Astrocyte (in vitro differentiated cells and primary cell): ENCODE measurements around the gene CORO2B. TPM values are rescaled to one million over a fixed set of nuclear protein-coding genes. Genes with fewer than 3 reads are reported as not detected.

Experiments used
- DNase-seq: peaks from one replicate; pipeline ENCODE4 v3.0.0-alpha.2; 2010; ENCODE audit warnings: low read depth
- FAIRE-seq: peaks from 2 replicates; lab custom pipeline; 2011; peaks lifted over from hg19 to GRCh38; lab: Jason Lieb, UNC
- H2AFZ ChIP-seq: 2 replicates; pipeline ENCODE4 v1.6.0; 2012; ENCODE audit warnings: low read depth, low read length, inconsistent platforms
- H3K27ac ChIP-seq: 2 replicates; pipeline ENCODE4 v1.5.1; 2011; ENCODE audit warnings: low read depth, low read length, inconsistent platforms
- H3K27me3 ChIP-seq: 2 replicates; pipeline ENCODE4 v1.6.0; 2011; ENCODE audit warnings: low read length, inconsistent platforms; ENCODE audit not compliant: insufficient read depth
- H3K36me3 ChIP-seq: 2 replicates; pipeline ENCODE4 v1.5.1; 2011; ENCODE audit warnings: low read length, inconsistent platforms; ENCODE audit not compliant: insufficient read depth
- H3K4me1 ChIP-seq: 2 replicates; pipeline ENCODE4 v1.5.1; 2011; ENCODE audit warnings: low read length, inconsistent platforms; ENCODE audit not compliant: insufficient read depth
- H3K4me2 ChIP-seq: 2 replicates; pipeline ENCODE4 v1.6.0; 2012; ENCODE audit warnings: low read length, inconsistent platforms
- H3K4me3 ChIP-seq: 2 replicates; pipeline ENCODE4 v1.5.1; 2011; ENCODE audit warnings: low read depth, mild to moderate bottlenecking, low read length, inconsistent platforms; ENCODE audit not compliant: insufficient read depth
- H3K79me2 ChIP-seq: 2 replicates; pipeline ENCODE4 v1.6.0; 2012; ENCODE audit warnings: mild to moderate bottlenecking, low read length, inconsistent platforms; ENCODE audit not compliant: insufficient read depth
- H3K9ac ChIP-seq: 2 replicates; pipeline ENCODE4 v1.6.0; 2012; ENCODE audit warnings: mild to moderate bottlenecking, low read length, inconsistent platforms
- H3K9me3 ChIP-seq: 2 replicates; pipeline ENCODE4 v1.5.1; 2012; ENCODE audit warnings: low read depth, mild to moderate bottlenecking, low read length, inconsistent platforms; ENCODE audit not compliant: insufficient read depth
- H4K20me1 ChIP-seq: 2 replicates; pipeline ENCODE4 v1.6.0; 2012; ENCODE audit warnings: low read length, inconsistent platforms; ENCODE audit not compliant: insufficient read depth
- H3K27ac Mint-ChIP-seq: one replicate; pipeline ENCODE4 v1.8.0; 2021; ENCODE audit warnings: mild to moderate bottlenecking, mixed read lengths; ENCODE audit not compliant: unreplicated experiment
- H3K27me3 Mint-ChIP-seq: one replicate; pipeline ENCODE4 v1.8.0; 2021; ENCODE audit warnings: low read depth, mixed read lengths; ENCODE audit not compliant: unreplicated experiment
- H3K36me3 Mint-ChIP-seq: one replicate; pipeline ENCODE4 v1.8.0; 2021; ENCODE audit warnings: low read depth, mixed read lengths; ENCODE audit not compliant: unreplicated experiment
- H3K4me1 Mint-ChIP-seq: one replicate; pipeline ENCODE4 v1.8.0; 2021; ENCODE audit warnings: low read depth, mixed read lengths; ENCODE audit not compliant: unreplicated experiment
- H3K4me3 Mint-ChIP-seq: one replicate; pipeline ENCODE4 v1.8.0; 2021; ENCODE audit warnings: mild to moderate bottlenecking, moderate library complexity, mixed read lengths; ENCODE audit not compliant: unreplicated experiment
- H3K9me3 Mint-ChIP-seq: one replicate; pipeline ENCODE4 v1.8.0; 2021; ENCODE audit warnings: mild to moderate bottlenecking, mixed read lengths; ENCODE audit not compliant: unreplicated experiment
- CTCF ChIP-seq: IDR thresholded peaks from 2 replicates; pipeline ENCODE4 v1.5.1; 2011; ENCODE audit warnings: low read depth, mild to moderate bottlenecking, inconsistent platforms, low read length, moderate library complexity; ENCODE audit not compliant: insufficient read depth
- EZH2 ChIP-seq: IDR thresholded peaks from 2 replicates; pipeline ENCODE4 v1.6.1; 2012; ENCODE audit warnings: mild to moderate bottlenecking, low read length, inconsistent platforms; ENCODE audit not compliant: insufficient read depth
- total RNA-seq: library from RNA; stranded (reverse); gene quantifications from 2 replicates; pipeline ENCODE4 v1.2.1, GENCODE V29; 2021

Gene CORO2B
- total RNA-seq, 1 donor from 2014 or later, result 7.4 TPM

GRCh38 chr15:68606375-68606774, 27.6 kb downstream of the CORO2B start:
- no peak overlapping the region for H3K27ac Mint-ChIP-seq
- H3K36me3 Mint-ChIP-seq, result peaks cover 2% of the 10 kb centered on the region
- DNase-seq (no peak), FAIRE-seq (no peak)
- Histone ChIP-seq H3K27ac (no peak overlapping the region), H3K9me3 (no peaks in the 10 kb centered on the region), H3K27me3 (no peaks in the 10 kb centered on the region), H3K4me2 (no peak overlapping the region), H3K9ac (no peak overlapping the region), H3K4me1 (peaks cover 34% of the 10 kb centered on the region), H2AFZ (no peak overlapping the region), H3K36me3 (no peaks in the 10 kb centered on the region), H4K20me1 (peaks cover under 1% of the 10 kb centered on the region), H3K4me3 (no peak overlapping the region), H3K79me2 (peaks cover 61% of the 10 kb centered on the region)
- no peak for TF ChIP-seq EZH2
- TF ChIP-seq CTCF, result no peak
- no peaks in the 10 kb centered on the region for H3K27me3 Mint-ChIP-seq
- H3K4me1 Mint-ChIP-seq, result peaks cover 9% of the 10 kb centered on the region
- peaks cover 2% of the 10 kb centered on the region for H3K9me3 Mint-ChIP-seq
- no peak overlapping the region for H3K4me3 Mint-ChIP-seq

- H3K36me3 ChIP-seq, result no peaks in the 10 kb centered on the region
- Mint-ChIP-seq H3K36me3 (no peaks in the 10 kb centered on the region), H3K9me3 (peaks cover 2% of the 10 kb centered on the region), H3K27me3 (no peaks in the 10 kb centered on the region), H3K4me1 (peaks cover 9% of the 10 kb centered on the region), H3K27ac (no peak overlapping the region), H3K4me3 (no peak overlapping the region)
- FAIRE-seq (no peak), DNase-seq (no peak)
- H3K4me2 ChIP-seq, result peak overlapping the region; percentile 3
- no peaks in the 10 kb centered on the region for H3K9me3 ChIP-seq
- peaks cover 27% of the 10 kb centered on the region for H3K4me1 ChIP-seq
- H3K4me3 ChIP-seq, result no peak overlapping the region
- H3K79me2 ChIP-seq, result peaks cover 47% of the 10 kb centered on the region
- no peak overlapping the region for H3K9ac ChIP-seq
- peak overlapping the region; percentile 42 for H2AFZ ChIP-seq
- no peak overlapping the region for H3K27ac ChIP-seq
- TF ChIP-seq EZH2 (no peak), CTCF (no peak)
- no peaks in the 10 kb centered on the region for H3K27me3 ChIP-seq
- H4K20me1 ChIP-seq, result no peaks in the 10 kb centered on the region
Observed at GRCh38 chr15:68608206-68608843, 29.5 kb downstream of the CORO2B start.

GRCh38 chr15:68608844-68609232, 30.0 kb downstream of the CORO2B start:
- Histone ChIP-seq H2AFZ (no peak overlapping the region), H3K9me3 (no peaks in the 10 kb centered on the region), H3K4me3 (no peak overlapping the region), H3K4me1 (peaks cover 26% of the 10 kb centered on the region), H3K36me3 (no peaks in the 10 kb centered on the region), H3K27me3 (no peaks in the 10 kb centered on the region), H3K4me2 (no peak overlapping the region), H3K27ac (no peak overlapping the region), H3K9ac (no peak overlapping the region), H3K79me2 (peaks cover 47% of the 10 kb centered on the region), H4K20me1 (no peaks in the 10 kb centered on the region)
- no peaks in the 10 kb centered on the region for H3K27me3 Mint-ChIP-seq
- H3K4me3 Mint-ChIP-seq, result no peak overlapping the region
- no peak overlapping the region for H3K27ac Mint-ChIP-seq
- TF ChIP-seq CTCF (no peak), EZH2 (no peak)
- no peak for DNase-seq
- H3K36me3 Mint-ChIP-seq, result no peaks in the 10 kb centered on the region
- peaks cover 2% of the 10 kb centered on the region for H3K9me3 Mint-ChIP-seq
- peaks cover 9% of the 10 kb centered on the region for H3K4me1 Mint-ChIP-seq
- FAIRE-seq, result no peak
